Activated CD4-positive, CD25-positive, alpha-beta regulatory T cell (primary cell): ENCODE results near the gene SORCS2.
"Not testable (repeated sequence)": the region's sequence is repeated elsewhere in the genome, so short reads cannot be mapped to it uniquely, and the experiment has no call there.

Source experiments
- DNase-seq, 4 experiments: peaks; one replicate each; lab custom pipeline; 2025; lab: John Stamatoyannopoulos, UW

SORCS2 gene

DNA sequence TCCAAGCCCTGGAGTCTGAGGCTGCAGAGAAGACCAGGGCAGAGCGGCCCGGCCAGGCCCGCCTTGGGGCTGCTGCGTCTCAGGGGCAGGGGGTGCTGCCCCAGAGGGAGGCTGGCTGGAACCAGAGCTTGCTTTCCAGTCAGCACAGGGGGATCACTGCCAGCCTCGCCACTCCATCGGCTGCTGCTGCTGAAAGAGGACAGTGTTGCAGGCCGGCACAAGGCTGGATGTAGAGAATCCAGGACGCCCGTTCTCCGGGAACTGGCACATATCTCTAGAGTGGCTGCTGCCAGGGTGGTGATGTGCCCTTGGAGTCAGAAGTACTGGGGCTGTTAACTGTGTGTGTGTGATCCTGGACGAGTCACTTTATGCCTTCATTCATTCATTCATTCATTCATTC is 31.9 kb upstream of the SORCS2 start:
- no peak for DNase-seq

DNA sequence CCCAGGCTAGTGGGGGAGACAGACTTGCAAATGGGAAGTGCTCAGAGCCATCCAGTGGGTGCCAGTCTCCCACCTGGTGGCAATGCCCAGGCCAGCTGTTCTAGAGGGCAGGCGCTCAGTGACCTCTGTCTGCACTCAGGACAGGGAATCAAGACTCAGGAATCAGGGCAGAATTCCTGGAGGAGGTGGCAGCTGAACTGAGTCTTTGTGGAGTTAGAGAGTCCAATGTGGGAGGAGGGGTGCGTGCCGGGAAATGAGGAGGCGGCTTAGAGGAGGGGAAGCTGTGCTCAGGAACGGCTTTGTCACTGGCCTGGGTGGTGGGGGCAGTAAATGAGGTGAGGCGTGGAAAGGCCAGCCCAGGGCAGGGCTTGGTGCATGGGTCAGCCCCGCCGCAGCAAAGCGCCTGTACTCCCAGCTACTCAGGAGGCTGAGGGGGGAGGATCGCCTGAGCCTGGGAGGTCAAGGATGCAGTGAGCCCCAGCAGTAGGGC is 31.3 kb upstream of the SORCS2 start:
- no peak for DNase-seq

- DNase-seq, result no peak
Observed at GRCh38 chr4:7161721-7162214, 30.6 kb upstream of the SORCS2 start.

- DNase-seq, result not testable (repeated sequence)
Observed at GRCh38 chr4:7165056-7165873, 27.1 kb upstream of the SORCS2 start.

- no peak for DNase-seq
Observed at GRCh38 chr4:7165874-7166201, 26.5 kb upstream of the SORCS2 start.

DNA sequence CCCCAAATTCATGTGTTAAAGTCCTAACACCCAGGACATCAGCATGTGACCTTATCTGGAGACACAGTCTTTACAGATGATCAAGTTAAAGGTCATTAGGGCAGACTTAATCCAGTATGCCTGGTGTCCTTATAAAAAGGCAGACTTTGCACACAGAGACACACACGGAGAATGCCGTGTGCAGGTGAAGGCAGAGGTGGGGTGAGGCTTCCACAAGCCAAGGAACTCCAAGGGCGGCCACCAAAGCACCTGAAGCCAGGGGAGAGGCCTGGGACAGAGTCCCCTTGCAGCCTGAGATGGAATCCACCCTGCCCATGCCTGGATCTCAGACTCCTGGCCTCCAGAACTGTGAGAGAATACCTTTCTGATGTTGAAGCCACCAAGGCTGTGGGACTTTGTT is 26.1 kb upstream of the SORCS2 start:
- DNase-seq, result no peak

- DNase-seq, result no peak
Observed at GRCh38 chr4:7166981-7167700, 25.2 kb upstream of the SORCS2 start.

DNA sequence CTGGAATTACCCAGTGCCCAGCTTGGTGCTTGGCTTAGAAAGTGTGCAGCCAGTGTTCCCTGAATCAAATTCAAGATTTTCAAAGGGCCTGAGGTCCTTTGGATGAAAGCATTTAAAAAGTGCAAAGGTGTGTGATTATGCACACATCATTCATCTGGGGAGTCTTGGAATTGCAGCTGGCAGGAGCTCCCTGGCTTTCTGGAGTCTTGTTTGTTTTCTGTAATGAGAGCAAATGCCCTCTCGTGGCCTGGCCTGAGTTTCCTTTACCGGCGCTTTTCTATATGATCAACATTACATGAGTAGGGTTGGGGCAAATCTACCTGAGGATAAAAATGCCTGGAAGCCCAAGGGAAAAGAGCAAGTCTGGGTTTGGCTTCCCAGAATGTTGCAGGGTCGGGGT is 24.6 kb upstream of the SORCS2 start:
- DNase-seq, result no peak

DNA sequence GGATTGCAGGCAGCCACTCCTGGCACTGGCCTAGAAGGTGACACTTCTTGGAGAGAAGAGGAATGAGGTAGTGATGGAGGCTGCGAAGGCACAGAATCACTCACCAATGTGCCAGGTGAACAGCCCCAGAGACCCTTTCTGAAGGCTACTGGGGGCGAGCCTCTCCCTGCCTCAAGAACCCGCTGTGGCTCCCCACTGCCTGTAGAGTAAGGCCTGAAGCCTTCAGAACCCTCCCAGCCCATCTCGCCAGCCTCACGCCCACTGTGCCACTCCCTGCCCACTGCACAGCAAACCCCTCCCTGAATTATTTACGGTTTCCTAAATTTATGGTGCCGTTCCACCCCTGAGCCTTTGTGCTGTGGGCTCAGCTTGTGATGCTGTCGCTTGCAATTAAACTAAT is 24.2 kb upstream of the SORCS2 start:
- no peak for DNase-seq

DNA sequence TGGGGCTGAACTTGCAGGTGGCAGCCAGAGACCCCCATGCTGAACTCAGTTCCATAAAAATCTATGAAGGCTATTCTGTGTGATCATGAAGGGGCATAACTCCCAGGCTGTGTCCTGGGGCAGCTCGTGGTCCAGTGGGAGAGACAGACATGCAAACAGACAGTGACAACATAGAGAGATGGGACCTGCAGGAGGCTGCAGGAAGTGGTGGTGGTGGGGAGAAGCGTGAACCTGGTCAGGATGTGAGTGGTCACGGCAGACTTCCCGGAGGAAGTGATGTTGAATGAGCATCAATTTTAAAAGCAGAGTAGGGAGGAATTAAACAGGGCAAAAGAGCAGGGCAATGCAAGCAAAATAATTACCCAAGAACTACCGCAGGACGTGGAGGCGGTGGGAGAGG is 23.2 kb upstream of the SORCS2 start:
- DNase-seq, result no peak

DNA sequence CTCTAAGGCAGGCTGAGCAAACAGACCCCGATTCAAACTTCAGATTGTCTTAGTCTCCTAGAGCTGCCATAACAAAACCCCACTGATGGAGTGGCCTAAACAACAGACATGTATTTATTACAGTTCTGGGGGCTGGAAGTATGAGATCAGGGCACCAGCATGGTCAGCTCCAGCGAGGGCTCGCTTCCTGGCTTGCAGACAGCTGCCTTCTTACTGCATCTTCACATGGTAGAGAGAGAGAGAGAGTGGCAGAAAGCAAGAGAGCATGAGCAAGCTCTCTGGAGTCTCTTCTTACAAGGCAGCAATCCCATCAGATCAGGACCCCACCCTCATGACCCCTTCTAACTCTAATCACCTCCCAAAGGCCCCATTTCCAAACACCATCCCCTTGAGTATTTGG is 22.3 kb upstream of the SORCS2 start:
- no peak for DNase-seq

DNA sequence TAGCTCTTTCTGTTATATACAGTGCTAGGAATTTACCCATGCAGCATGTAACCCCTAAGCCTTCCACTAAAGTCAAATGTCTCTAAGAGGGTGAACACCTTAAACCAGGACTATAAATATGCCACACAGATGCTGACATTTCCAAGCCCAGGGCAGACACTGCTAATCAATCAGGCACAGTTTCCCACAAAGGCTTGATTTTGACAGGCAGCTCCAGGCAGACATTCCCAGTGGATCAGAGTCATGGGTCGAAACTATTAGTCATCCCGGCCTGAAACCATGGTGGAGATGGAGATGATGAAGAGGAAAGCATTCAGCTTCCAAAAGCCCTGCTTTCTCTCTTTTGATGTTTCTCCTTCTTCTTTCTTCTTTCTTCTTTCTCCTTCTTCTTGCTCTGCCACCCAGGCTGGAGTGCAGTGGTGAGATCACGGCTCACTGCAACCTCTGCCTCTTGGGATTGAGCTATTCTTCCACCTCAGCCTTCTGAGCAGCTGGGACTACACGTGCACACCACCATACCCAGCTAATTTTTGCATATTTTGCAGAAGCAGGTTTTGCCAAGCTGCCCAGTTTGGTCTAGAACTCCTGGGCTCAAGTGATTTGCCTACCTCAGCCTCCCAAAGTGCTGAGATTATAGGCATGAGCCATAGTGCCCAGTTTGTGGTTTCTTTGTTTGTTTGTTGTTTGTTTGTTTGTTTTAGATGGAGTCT is 21.0 kb upstream of the SORCS2 start:
- no peak for DNase-seq

- DNase-seq, result no peak
Observed at GRCh38 chr4:7172508-7172907, 19.8 kb upstream of the SORCS2 start.

DNA sequence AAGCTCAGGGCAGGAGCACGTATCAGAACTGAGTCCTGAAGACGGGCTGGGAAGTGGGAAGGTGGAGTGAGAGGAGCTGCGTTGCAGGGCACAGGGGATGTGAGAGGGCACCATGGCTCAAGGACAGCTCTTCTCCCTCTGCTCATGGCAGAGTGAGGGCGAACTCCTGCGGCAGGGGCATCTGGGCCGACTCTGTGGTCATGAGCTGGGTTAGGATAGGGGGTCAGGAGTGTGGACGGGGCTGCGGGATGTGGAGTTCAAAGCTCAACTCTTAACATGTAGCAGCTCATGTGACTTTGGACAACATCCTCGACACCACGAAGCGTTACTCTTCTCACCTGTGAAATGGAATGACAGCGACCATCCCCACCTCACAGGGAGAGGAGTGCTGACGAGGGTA is 19.4 kb upstream of the SORCS2 start:
- no peak for DNase-seq

DNA sequence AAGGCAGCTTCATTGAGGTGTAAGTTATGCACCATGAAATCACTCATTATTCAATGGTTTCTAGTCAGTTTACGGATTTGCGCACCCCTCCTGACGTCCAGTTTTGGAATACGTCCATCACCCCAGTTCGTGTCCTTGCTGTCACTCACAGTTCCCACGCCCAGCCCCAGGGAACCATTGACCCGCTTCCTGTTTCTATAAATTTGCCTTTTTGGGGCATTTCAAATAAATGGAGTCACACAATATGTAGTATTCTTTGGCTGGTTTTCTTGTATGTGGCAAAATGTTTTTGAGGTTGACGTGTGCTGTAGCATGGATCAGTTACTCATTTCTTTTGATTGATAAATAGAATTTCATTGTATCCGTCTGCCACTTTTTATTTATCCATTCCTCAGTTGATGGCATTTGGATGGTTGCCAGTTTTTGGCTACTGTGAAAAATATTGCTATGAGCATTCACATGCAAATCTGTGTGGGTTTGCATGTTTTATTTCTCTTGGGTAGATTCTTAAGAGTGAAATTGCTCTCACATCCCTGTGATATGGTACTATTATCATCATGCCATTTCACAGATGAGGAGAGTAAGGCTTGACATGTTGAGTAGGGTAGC is 18.4 kb upstream of the SORCS2 start:
- DNase-seq, result no peak

DNA sequence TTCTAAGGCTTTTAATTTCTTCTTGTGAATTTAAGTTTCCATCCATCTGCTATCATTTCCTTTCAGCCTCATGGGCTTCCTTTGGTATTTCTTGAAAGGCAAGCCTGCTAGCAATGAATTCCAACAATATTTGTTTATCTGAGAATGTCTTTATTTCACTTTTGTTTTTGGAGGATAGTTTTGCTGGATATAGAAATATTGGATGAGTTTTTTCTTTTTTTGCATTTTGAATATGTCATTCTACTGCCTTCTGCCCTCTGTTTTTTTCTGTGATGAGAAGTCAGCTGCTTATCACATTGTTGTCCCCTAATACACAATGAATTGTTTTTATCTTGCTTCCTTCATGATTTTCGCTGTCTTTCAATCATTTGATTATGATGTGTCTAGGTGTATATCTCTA is 13.2 kb upstream of the SORCS2 start:
- DNase-seq, result no peak

- no peak for DNase-seq
Observed at GRCh38 chr4:7180938-7181337, 11.4 kb upstream of the SORCS2 start.

DNA sequence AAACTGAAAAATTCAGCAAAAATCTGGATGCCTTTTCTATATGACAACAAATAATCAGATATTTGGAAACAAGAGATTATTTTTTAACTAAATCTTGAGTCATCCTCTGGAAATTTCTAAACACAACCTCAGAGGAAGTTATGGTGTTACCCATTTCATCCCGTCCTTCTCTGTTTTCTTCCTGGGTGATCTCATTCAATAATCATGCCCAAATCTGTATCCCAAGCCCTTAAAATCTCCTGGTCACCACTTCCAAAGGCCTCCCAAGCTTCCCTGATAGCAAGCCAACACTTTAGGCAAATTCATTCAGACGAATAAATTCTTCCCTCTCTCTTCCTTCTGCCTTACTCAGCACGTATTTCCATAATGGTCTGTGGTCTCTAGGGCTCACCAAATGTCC is 9.7 kb upstream of the SORCS2 start:
- no peak for DNase-seq

GRCh38 chr4:7183161-7183560 is 9.2 kb upstream of the SORCS2 start:
- DNase-seq, result no peak

GRCh38 chr4:7183780-7184460 is 8.4 kb upstream of the SORCS2 start:
- DNase-seq, result no peak

- DNase-seq, result no peak
Observed at GRCh38 chr4:7185487-7186030, 6.8 kb upstream of the SORCS2 start.
